Endothelial cell of umbilical vein (primary cell): ENCODE results near the gene TRAPPC3. TPM values are rescaled to one million over a fixed set of nuclear protein-coding genes. Genes with fewer than 3 reads are reported as not detected.

Experiments used
- BruUV-seq: library from RNA; stranded (reverse); fragments of 400-500 nt; replicated peaks from 2 replicates; lab custom pipeline; 2021; lab: Mats Ljungman, UMichigan
- CTCF ChIA-PET: fragments of 300-600, 350-600 bp; sonication (Branson Sonifier 250); formaldehyde crosslinking; loops from one replicate; lab custom pipeline; 2021; ENCODE audit warnings: antibody characterized with exemption, inconsistent platforms; lab: Charles Lee
- POLR2A ChIA-PET: fragments of 300-600, 350-600 bp; sonication (Branson Sonifier 250); formaldehyde crosslinking; loops from one replicate; lab custom pipeline; 2021; ENCODE audit warnings: antibody characterized with exemption, inconsistent platforms; lab: Charles Lee
- DNase-seq: peaks from one replicate; pipeline ENCODE4 v3.0.0-alpha.2; 2011; ENCODE audit warnings: low read depth, low spot score
- FAIRE-seq: peaks from 2 replicates; lab custom pipeline; 2011; peaks lifted over from hg19 to GRCh38; lab: Jason Lieb, UNC
- H2AFZ ChIP-seq: 2 replicates; pipeline ENCODE4 v1.6.0; 2012; ENCODE audit warnings: low read depth, low read length, control low read depth, inconsistent platforms
- H3K27ac ChIP-seq: 2 replicates; pipeline ENCODE4 v1.5.1; 2011; ENCODE audit warnings: low read depth, mild to moderate bottlenecking, control low read depth, low read length, moderate library complexity; ENCODE audit not compliant: insufficient read depth
- H3K27me3 ChIP-seq, 2 experiments: 2 replicates each; pipeline versions ENCODE4 v1.6.0 to v1.6.1; 2011; ENCODE audit warnings: low read length in 2 of 2, mixed read lengths in 1 of 2; ENCODE audit not compliant: control insufficient read depth in 2 of 2, insufficient read depth in 2 of 2
- H3K36me3 ChIP-seq, 2 experiments: 2 replicates in 1 of 2; 3 replicates in 1 of 2; pipeline ENCODE4 v1.5.1; 2011; ENCODE audit warnings: low read length in 2 of 2, mild to moderate bottlenecking in 1 of 2, moderate library complexity in 1 of 2; ENCODE audit not compliant: control insufficient read depth in 2 of 2, insufficient read depth in 2 of 2; ENCODE audit errors: extremely low read depth in 1 of 2
- H3K4me1 ChIP-seq: 3 replicates; pipeline ENCODE4 v1.5.1; 2011; ENCODE audit warnings: mild to moderate bottlenecking, low read length; ENCODE audit not compliant: control insufficient read depth, insufficient read depth; ENCODE audit errors: extremely low read depth
- H3K4me2 ChIP-seq: 2 replicates; pipeline ENCODE4 v1.6.1; 2011; ENCODE audit warnings: low read length, control low read depth, mixed read lengths; ENCODE audit not compliant: insufficient read depth
- H3K4me3 ChIP-seq, 3 experiments: fragments of 200-600 bp in 1 of 3; sonication (generic), shearing (Covaris generic) in 1 of 3; replicated peaks in 1 of 3; 2 replicates each; pipeline ENCODE4 v1.5.1; 2011 to 2016; ENCODE audit warnings: control low read depth in 3 of 3, low read length in 3 of 3, mild to moderate bottlenecking in 2 of 3, inconsistent platforms in 1 of 3, low read depth in 1 of 3, moderate library complexity in 1 of 3; ENCODE audit not compliant: insufficient read depth in 1 of 3
- H3K79me2 ChIP-seq: 2 replicates; pipeline ENCODE4 v1.6.0; 2012; ENCODE audit warnings: low read length, inconsistent platforms; ENCODE audit not compliant: control insufficient read depth, insufficient read depth
- H3K9ac ChIP-seq: replicated peaks from 2 replicates; pipeline ENCODE3; 2011; ENCODE audit warnings: low read length, control low read depth; ENCODE audit not compliant: insufficient read depth; ENCODE audit errors: extremely low read depth
- H3K9me1 ChIP-seq: replicated peaks from 3 replicates; pipeline ENCODE4 v1.6.0; 2011; ENCODE audit warnings: mild to moderate bottlenecking, low read length; ENCODE audit not compliant: control insufficient read depth, insufficient read depth; ENCODE audit errors: extremely low read depth
- H3K9me3 ChIP-seq: replicated peaks from 2 replicates; pipeline ENCODE4 v1.5.1; 2012; ENCODE audit warnings: low read length, inconsistent platforms; ENCODE audit not compliant: control insufficient read depth, insufficient read depth
- H4K20me1 ChIP-seq: replicated peaks from 2 replicates; pipeline ENCODE3; 2011; ENCODE audit warnings: mild to moderate bottlenecking, low read length; ENCODE audit not compliant: control insufficient read depth, insufficient read depth; ENCODE audit errors: extremely low read depth
- FOS ChIP-seq: IDR thresholded peaks from 2 replicates; pipeline ENCODE4 v1.6.1; 2011; ENCODE audit warnings: mild to moderate bottlenecking, low read length, moderate library complexity, borderline replicate concordance; ENCODE audit not compliant: insufficient read depth
- GATA2 ChIP-seq: IDR thresholded peaks from 2 replicates; pipeline ENCODE4 v1.7.0; 2011; ENCODE audit warnings: low read depth, mild to moderate bottlenecking, moderate library complexity, mixed read lengths, low read length; ENCODE audit not compliant: insufficient read length, insufficient read depth
- JUN ChIP-seq: IDR thresholded peaks from 2 replicates; pipeline ENCODE4 v1.6.1; 2011; ENCODE audit warnings: borderline replicate concordance, low read depth; ENCODE audit not compliant: insufficient read length, insufficient read depth
- MYC ChIP-seq: IDR thresholded peaks from one replicate; pipeline ENCODE4 v1.6.1; 2011; ENCODE audit warnings: mild to moderate bottlenecking, low read depth, low read length
- POLR2A ChIP-seq: IDR thresholded peaks from 2 replicates; pipeline ENCODE4 v1.6.1; 2012; ENCODE audit warnings: low read depth, mild to moderate bottlenecking, control low read depth, low read length
- POLR2AphosphoS5 ChIP-seq: IDR thresholded peaks from 2 replicates; pipeline ENCODE4 v1.6.1; 2012; ENCODE audit warnings: low read depth, mild to moderate bottlenecking, control low read depth, low read length, moderate library complexity; ENCODE audit not compliant: insufficient read depth
- dilution Hi-C: fragments of 300-500 bp; cut with MboI; formaldehyde crosslinking; loops from one replicate; pipeline ENCODE4 v1.15.0; 2019; ENCODE audit warnings: low sequenced_read_pairs; ENCODE audit not compliant: extremely low pct_ligation_motif_present
- intact Hi-C: fragments of 100-400 bp; cut with micrococcal nuclease; formaldehyde crosslinking; loops from one replicate; pipeline ENCODE4 v1.10.0; 2022
- polyA plus RNA-seq, 4 experiments: library from polyadenylated mRNA; depleted of rRNA in 3 of 4; stranded (reverse) in 3 of 4; unstranded in 1 of 4; fragments of >200 nt; gene quantifications; 2 replicates each; pipeline versions ENCODE4 v1.2.1 to v1.2.3, GENCODE V29; 2011 to 2012; ENCODE audit warnings: missing spikeins in 1 of 4
- total RNA-seq: library from RNA; stranded (reverse); gene quantifications from 2 replicates; pipeline ENCODE4 v1.2.3, GENCODE V29; 2021
- TF ChIP-seq, protein P1 (sequence below): IDR thresholded peaks from 2 replicates; pipeline ENCODE4 v1.6.1; 2011; ENCODE audit not compliant: insufficient read depth, insufficient read length
- TF ChIP-seq, protein P2 (sequence below), 2 donors: IDR thresholded peaks; 1 replicate in 1 of 2; 2 replicates in 1 of 2; pipeline ENCODE4 v1.5.1; 2011; ENCODE audit warnings: low read length in 2 of 2, mild to moderate bottlenecking in 2 of 2, moderate library complexity in 2 of 2, control low read depth in 1 of 2, inconsistent platforms in 1 of 2, low read depth in 1 of 2; ENCODE audit not compliant: insufficient read depth in 1 of 2; ENCODE audit errors: extremely low read depth in 1 of 2

Gene TRAPPC3
- total and polyA plus RNA-seq, 2 donors (not counting 3 experiments of a cell fraction or from before 2014, with no cell fraction given), result 93.4 to 125 TPM

DNA sequence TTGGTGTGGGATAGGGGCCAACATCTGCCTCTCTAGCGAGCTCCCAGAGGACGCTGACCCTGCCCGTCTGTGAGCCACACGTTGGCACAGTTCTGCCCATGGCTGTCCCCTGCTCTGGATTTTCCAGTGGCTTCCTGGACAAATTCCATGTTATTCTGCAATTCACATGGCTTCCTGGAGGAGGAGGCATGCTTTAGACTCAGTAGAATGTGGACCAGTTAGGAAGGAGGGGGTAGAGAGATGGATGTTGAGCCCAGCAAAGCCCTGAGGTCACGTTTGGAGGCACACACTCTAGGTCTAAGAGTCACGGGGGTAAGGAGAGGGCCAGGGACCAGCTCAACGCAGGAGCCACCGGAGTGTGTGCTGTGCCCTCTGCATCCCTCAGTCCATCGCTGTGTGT is 36.5 kb downstream of the TRAPPC3 start:
- Histone ChIP-seq H3K36me3 (no peaks in the 10 kb centered on the region), H3K4me2 (no peak overlapping the region), H3K4me3 (no peak overlapping the region), H3K79me2 (no peaks in the 10 kb centered on the region), H3K9me3 (no peaks in the 10 kb centered on the region), H3K27ac (no peak overlapping the region), H3K4me1 (no peaks in the 10 kb centered on the region), H3K9me1 (no peaks in the 10 kb centered on the region), H3K9ac (no peak overlapping the region), H2AFZ (no peak overlapping the region), H4K20me1 (no peaks in the 10 kb centered on the region), H3K27me3 (no peaks in the 10 kb centered on the region)
- ChIA-PET CTCF (interaction anchor here (1.0 to 1.5 kb wide), 3 partner anchors 21 to 75 kb away, joined by 3 to 6 read pairs (median 4); no protein-coding TSS in a partner anchor), POLR2A (no interaction called here)
- dilution Hi-C loops, result no loop called here
- intact Hi-C loops, result no loop called here
- TF ChIP-seq MYC, result no peak
- TF ChIP-seq JUN, result no peak
- no peak for TF ChIP-seq GATA2
- no peak for TF ChIP-seq FOS
- no peak for TF ChIP-seq POLR2A
- no peak for TF ChIP-seq POLR2AphosphoS5
- TF ChIP-seq, protein P1, sequence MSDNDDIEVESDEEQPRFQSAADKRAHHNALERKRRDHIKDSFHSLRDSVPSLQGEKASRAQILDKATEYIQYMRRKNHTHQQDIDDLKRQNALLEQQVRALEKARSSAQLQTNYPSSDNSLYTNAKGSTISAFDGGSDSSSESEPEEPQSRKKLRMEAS, result no peak
- TF ChIP-seq, protein P2, sequence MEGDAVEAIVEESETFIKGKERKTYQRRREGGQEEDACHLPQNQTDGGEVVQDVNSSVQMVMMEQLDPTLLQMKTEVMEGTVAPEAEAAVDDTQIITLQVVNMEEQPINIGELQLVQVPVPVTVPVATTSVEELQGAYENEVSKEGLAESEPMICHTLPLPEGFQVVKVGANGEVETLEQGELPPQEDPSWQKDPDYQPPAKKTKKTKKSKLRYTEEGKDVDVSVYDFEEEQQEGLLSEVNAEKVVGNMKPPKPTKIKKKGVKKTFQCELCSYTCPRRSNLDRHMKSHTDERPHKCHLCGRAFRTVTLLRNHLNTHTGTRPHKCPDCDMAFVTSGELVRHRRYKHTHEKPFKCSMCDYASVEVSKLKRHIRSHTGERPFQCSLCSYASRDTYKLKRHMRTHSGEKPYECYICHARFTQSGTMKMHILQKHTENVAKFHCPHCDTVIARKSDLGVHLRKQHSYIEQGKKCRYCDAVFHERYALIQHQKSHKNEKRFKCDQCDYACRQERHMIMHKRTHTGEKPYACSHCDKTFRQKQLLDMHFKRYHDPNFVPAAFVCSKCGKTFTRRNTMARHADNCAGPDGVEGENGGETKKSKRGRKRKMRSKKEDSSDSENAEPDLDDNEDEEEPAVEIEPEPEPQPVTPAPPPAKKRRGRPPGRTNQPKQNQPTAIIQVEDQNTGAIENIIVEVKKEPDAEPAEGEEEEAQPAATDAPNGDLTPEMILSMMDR (IDR thresholded peaks at IDR 0.05; ENCODE audit: extremely low read depth in 1 of 2, insufficient read depth in 1 of 2, low read depth in 1 of 2, low read length in 2 of 2), result no peak
- no peak for FAIRE-seq
- BruUV-seq, result no TSS peak
- no peak for DNase-seq
